ENCODE results near the gene ZBTB47. TPM values are rescaled to one million over a fixed set of nuclear protein-coding genes. Genes with fewer than 3 reads are reported as not detected.

Gene ZBTB47
- total and polyA plus RNA-seq, 10 donors = 2.1 to 22.2 (median 14.4) TPM

DNA sequence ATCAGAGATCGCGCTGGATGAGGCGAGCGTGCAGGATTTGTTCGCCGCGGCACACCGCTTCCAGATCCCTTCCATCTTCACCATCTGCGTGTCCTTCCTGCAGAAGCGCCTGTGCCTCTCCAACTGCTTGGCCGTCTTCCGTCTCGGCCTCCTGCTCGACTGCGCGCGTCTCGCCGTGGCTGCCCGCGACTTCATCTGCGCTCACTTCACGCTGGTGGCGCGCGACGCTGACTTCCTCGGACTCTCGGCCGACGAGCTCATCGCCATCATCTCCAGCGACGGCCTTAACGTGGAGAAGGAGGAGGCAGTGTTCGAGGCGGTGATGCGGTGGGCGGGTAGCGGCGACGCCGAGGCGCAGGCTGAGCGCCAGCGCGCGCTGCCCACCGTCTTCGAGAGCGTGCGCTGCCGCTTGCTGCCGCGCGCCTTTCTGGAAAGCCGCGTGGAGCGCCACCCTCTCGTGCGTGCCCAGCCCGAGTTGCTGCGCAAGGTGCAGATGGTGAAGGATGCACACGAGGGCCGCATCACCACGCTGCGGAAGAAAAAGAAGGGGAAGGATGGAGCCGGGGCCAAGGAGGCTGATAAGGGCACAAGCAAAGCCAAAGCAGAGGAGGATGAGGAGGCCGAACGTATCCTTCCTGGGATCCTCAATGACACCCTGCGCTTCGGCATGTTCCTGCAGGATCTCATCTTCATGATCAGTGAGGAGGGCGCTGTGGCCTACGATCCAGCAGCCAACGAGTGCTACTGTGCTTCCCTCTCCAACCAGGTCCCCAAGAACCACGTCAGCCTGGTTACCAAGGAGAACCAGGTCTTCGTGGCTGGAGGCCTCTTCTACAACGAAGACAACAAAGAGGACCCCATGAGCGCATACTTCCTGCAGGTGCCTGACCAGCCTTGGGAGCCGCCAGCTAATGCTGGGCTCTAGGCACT is 32.7 kb downstream of the ZBTB47 start:
- peak overlapping the region in 1 of 8 donors; percentile 32 for H3K4me3 ChIP-seq
- no peak overlapping the region for H3K27ac ChIP-seq
- no peaks in the 10 kb centered on the region for H3K36me3 ChIP-seq
- intact Hi-C loops (cut with DNase I; ENCODE audit: low total_unique reads) = no loop called here
- peak; percentile 51 for DNase-seq
- no peak for TF ChIP-seq POLR2A (IDR thresholded peaks at IDR 0.05)
- TF ChIP-seq, protein P1, sequence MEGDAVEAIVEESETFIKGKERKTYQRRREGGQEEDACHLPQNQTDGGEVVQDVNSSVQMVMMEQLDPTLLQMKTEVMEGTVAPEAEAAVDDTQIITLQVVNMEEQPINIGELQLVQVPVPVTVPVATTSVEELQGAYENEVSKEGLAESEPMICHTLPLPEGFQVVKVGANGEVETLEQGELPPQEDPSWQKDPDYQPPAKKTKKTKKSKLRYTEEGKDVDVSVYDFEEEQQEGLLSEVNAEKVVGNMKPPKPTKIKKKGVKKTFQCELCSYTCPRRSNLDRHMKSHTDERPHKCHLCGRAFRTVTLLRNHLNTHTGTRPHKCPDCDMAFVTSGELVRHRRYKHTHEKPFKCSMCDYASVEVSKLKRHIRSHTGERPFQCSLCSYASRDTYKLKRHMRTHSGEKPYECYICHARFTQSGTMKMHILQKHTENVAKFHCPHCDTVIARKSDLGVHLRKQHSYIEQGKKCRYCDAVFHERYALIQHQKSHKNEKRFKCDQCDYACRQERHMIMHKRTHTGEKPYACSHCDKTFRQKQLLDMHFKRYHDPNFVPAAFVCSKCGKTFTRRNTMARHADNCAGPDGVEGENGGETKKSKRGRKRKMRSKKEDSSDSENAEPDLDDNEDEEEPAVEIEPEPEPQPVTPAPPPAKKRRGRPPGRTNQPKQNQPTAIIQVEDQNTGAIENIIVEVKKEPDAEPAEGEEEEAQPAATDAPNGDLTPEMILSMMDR (IDR thresholded peaks at IDR 0.05 in 8 of 11, conservative IDR thresholded peaks at IDR 0.05 in 3 of 11) = no peak
- TF ChIP-seq POLR2AphosphoS5 (IDR thresholded peaks at IDR 0.05) = no peak
- H3K27me3 ChIP-seq (replicated peaks in 1 of 7) = peaks cover 0 to 47% (median 12%) of the 10 kb centered on the region in 7 donors
- 34 to 63% (median 50%) methylated on average over 78 to 80 of the region's 80 CpGs for WGBS, 5 donors
- no peaks in the 10 kb centered on the region for H3K9me3 ChIP-seq
- peaks cover 0 to 10% (median 3%) of the 10 kb centered on the region in 6 donors for H3K4me1 ChIP-seq

DNA sequence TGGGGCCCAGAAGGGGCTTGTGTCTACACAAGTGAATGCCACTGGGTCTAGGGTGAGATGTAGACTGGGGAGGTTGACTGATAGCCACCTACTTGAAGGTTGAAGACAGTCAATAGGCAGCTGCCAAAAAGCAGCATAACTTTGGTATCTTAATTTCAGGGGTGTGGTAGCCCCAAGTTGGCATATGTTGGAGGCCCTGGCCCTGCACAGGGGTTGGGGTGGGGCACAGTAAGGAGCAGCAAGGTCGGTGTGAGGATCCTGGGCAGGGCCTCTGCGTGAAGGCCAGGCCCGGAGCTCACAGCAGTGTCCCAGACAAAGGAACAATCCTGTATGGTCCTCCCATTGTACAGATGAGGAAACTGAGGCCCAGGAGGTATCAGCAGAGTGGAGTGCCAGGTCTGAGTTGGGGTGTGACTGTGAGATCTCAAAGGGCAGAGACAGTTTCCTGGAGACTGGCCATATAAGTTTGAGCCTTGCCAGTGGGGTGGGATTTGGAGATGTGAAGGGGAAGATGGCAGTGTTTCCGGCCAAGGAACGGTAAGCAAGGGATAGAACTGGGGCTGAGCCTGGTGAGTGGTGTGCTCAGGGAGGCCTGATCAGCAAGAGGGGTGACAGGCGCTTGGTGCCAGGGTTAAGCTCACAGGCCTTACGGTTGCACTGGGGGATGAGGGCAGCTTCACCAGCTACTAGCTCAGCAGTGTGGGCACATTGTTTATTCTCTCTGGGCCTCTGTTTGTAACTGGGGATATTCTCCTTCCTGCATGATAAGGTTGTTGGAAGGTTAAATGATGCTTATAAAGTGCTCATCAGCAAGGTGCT is 33.5 kb downstream of the ZBTB47 start:
- H3K27ac ChIP-seq = no peak overlapping the region
- WGBS, 5 donors = 84 to 95% (median 92%) methylated on average over 7 of the region's 7 CpGs
- H3K4me3 ChIP-seq = no peak overlapping the region
- H3K9me3 ChIP-seq = no peaks in the 10 kb centered on the region
- DNase-seq = peak; percentile 47
- no peaks in the 10 kb centered on the region for H3K36me3 ChIP-seq
- peaks cover 0 to 47% (median 12%) of the 10 kb centered on the region in 7 donors for H3K27me3 ChIP-seq (replicated peaks in 1 of 7)
- H3K4me1 ChIP-seq = peaks cover 0 to 10% (median 3%) of the 10 kb centered on the region in 6 donors
- TF ChIP-seq, protein P1 (IDR thresholded peaks at IDR 0.05 in 8 of 11, conservative IDR thresholded peaks at IDR 0.05 in 3 of 11) = no peak
- intact Hi-C loops (cut with DNase I; ENCODE audit: low total_unique reads) = no loop called here

DNA sequence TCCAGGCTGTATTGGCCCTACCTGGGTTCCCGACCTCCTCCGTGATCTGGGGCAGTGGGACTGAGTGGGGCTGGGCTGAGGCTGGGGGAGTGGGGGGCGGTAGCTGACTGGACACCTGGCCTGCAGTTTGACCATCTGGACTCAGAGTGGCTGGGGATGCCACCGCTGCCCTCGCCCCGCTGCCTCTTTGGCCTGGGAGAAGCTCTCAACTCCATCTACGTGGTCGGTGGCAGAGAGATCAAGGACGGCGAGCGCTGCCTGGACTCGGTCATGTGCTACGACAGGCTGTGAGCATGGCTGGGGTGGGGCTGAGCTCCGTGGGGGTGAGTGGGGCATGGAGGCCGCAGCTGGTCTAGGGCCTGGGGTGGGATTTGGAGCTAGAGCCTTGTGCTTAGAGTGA is 34.5 kb downstream of the ZBTB47 start:
- peak; percentile 54 for DNase-seq

More for the DNA sequence above, 34.5 kb downstream of the ZBTB47 start:
- no peaks in the 10 kb centered on the region for H3K9me3 ChIP-seq
- no peak for TF ChIP-seq POLR2AphosphoS5 (IDR thresholded peaks at IDR 0.05)
- no peak for TF ChIP-seq POLR2A (IDR thresholded peaks at IDR 0.05)
- TF ChIP-seq, protein P1 (IDR thresholded peaks at IDR 0.05 in 8 of 11, conservative IDR thresholded peaks at IDR 0.05 in 3 of 11) = no peak
- H3K4me3 ChIP-seq = no peak overlapping the region
- peaks cover 0 to 10% (median 3%) of the 10 kb centered on the region in 6 donors for H3K4me1 ChIP-seq
- H3K36me3 ChIP-seq = no peaks in the 10 kb centered on the region
- 82 to 90% (median 87%) methylated on average over 14 to 15 of the region's 15 CpGs for WGBS, 5 donors
- no peak overlapping the region for H3K27ac ChIP-seq
- H3K27me3 ChIP-seq (replicated peaks in 1 of 7) = peaks cover 0 to 41% (median 12%) of the 10 kb centered on the region in 7 donors
- intact Hi-C loops (cut with DNase I; ENCODE audit: low total_unique reads) = no loop called here

Data from spleen (tissue), 11 donors.